ENCODE results near the gene MUC2. TPM values are rescaled to one million over a fixed set of nuclear protein-coding genes. Genes with fewer than 3 reads are reported as not detected.

Gene MUC2
- total RNA-seq, 4 donors from 2014 or later, result 0.08 TPM; not detected in 3

DNA sequence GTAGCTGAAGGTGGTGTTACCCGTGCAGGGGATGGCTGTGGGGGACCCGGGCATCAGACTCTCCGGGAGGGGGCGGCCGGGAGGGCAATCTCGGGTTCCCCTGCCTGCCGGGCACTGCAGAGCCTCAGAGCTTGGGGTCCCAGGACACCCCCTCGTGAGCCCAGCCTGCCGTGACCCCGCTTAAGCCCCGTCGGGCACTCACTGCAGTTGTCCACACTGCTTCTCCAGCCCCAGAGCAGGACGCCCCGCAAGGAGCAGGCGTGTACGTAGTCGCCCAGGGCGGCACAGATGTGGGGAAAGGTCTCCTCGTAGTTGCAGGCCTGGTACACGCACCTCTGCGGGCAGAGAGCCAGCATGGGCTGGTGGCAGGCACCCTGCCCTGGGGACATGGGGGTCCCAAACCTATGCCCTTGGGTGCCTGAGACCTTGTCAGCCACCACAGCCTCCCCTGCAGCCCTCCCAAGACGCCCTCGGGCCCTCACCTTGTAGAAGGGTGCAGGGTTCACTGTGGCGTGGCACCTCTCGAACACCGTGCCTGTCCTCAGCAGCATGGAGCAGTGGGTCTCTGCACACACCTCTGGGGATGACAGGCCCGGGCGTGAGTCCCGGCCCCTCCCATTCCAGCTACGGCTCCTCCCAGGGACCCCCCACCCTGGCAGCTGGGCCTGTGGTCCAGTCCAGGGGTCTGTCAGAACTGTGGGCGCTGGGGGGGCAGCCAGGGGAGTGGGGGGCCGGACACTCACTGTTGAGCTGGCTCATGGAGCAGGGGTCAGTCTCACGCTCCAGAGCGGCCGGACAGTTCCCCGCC is 47.0 kb upstream of the MUC2 start:
- H3K36me3 ChIP-seq, result peaks cover 0 to 8% of the 10 kb centered on the region in 2 donors
- peaks cover 6% of the 10 kb centered on the region for H3K27me3 ChIP-seq
- H3K9me3 ChIP-seq, result no peaks in the 10 kb centered on the region
- no peaks in the 10 kb centered on the region for H3K4me1 ChIP-seq
- no peak overlapping the region for H3K27ac ChIP-seq
- WGBS, 2 donors (ENCODE audit: low coverage in 1 of 2), result 40% methylated on average over 1 of the region's 36 CpGs; no CpG with 5 or more reads in 1 of the 2 donors
- H3K4me3 ChIP-seq, result no peak overlapping the region
- ATAC-seq, result no peak
- no peak for TF ChIP-seq EP300 (IDR thresholded peaks at IDR 0.05)
- TF ChIP-seq, protein P1, sequence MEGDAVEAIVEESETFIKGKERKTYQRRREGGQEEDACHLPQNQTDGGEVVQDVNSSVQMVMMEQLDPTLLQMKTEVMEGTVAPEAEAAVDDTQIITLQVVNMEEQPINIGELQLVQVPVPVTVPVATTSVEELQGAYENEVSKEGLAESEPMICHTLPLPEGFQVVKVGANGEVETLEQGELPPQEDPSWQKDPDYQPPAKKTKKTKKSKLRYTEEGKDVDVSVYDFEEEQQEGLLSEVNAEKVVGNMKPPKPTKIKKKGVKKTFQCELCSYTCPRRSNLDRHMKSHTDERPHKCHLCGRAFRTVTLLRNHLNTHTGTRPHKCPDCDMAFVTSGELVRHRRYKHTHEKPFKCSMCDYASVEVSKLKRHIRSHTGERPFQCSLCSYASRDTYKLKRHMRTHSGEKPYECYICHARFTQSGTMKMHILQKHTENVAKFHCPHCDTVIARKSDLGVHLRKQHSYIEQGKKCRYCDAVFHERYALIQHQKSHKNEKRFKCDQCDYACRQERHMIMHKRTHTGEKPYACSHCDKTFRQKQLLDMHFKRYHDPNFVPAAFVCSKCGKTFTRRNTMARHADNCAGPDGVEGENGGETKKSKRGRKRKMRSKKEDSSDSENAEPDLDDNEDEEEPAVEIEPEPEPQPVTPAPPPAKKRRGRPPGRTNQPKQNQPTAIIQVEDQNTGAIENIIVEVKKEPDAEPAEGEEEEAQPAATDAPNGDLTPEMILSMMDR (IDR thresholded peaks at IDR 0.05), result no peak
- no peak for TF ChIP-seq POLR2AphosphoS5 (IDR thresholded peaks at IDR 0.05)

DNA sequence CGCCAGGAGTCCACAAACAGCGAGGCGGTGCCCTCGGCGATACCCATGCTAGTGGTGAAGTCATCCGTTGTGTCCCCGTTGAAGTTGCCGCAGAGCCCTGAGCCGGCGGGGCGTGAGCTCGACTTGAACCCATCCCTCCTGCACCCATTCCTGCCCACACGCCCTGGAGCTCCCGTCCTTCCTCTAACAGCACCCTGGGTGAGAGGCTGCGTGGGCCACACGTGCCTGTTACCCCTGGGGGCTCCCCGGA is 46.5 kb upstream of the MUC2 start:
- H3K4me3 ChIP-seq, result no peak overlapping the region
- TF ChIP-seq, protein P1 (IDR thresholded peaks at IDR 0.05), result no peak
- TF ChIP-seq POLR2A (IDR thresholded peaks at IDR 0.05), result no peak
- no peak for ATAC-seq
- H3K27ac ChIP-seq, result no peak overlapping the region
- peaks cover 0 to 8% of the 10 kb centered on the region in 2 donors for H3K36me3 ChIP-seq
- no peaks in the 10 kb centered on the region for H3K4me1 ChIP-seq
- no peaks in the 10 kb centered on the region for H3K9me3 ChIP-seq
- no CpG with 5 or more reads among the region's 17 CpGs for WGBS, 2 donors (ENCODE audit: low coverage in 1 of 2)
- H3K27me3 ChIP-seq, result peaks cover 6% of the 10 kb centered on the region

DNA sequence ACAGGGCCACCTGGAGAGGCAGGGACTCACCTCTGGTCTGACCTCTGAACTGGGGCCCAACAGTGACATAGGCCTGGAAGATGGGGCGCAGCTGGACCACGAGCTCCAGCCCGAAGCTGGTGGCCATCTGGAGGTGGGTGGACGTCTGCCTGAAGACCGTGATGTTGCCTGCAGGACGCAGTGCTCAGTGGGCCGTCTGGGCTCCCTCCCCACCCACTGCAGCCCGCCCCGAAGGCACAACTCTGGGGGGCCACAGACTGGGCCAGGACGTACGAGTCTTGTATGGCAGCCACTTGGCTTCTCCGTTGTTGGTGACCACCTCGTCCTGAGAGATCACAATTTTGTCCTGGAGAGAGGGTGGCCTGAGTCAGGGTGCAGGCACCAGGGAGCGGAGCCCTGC is 46.1 kb upstream of the MUC2 start:
- no peak for TF ChIP-seq POLR2A (IDR thresholded peaks at IDR 0.05)
- TF ChIP-seq POLR2AphosphoS5 (IDR thresholded peaks at IDR 0.05), result no peak
- TF ChIP-seq, protein P1 (IDR thresholded peaks at IDR 0.05), result no peak
- no peak for TF ChIP-seq EP300 (IDR thresholded peaks at IDR 0.05)
- WGBS, 2 donors (ENCODE audit: low coverage in 1 of 2), result no CpG with 5 or more reads among the region's 14 CpGs
- Histone ChIP-seq H3K4me3 (no peak overlapping the region), H3K27ac (no peak overlapping the region), H3K4me1 (no peaks in the 10 kb centered on the region), H3K36me3 (peaks cover 0 to 8% of the 10 kb centered on the region in 2 donors), H3K27me3 (peaks cover 6% of the 10 kb centered on the region), H3K9me3 (no peaks in the 10 kb centered on the region)
- ATAC-seq, result no peak

DNA sequence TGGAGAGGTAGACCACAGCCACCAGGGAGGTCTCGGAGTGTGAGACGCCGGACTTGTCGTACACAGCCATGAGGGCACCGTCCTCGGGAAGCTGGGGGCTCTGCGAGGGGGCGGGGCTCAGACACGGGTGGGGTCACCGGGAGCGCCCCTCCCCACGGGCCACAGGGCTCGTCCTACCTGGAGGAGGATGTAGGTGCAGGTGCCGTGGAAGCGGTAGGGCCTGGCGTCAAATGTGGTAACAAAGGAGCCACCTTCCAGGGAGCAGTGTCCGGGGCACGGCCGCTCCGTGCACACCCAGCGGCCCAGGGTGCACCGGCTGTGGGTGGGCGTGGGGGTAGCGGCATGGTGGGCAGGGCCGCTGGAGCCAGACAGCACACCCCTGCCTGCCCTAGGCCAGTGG is 45.6 kb upstream of the MUC2 start:
- 76% methylated on average over 6 of the region's 25 CpGs; no CpG with 5 or more reads in 1 of the 2 donors for WGBS, 2 donors (ENCODE audit: low coverage in 1 of 2)

More for the DNA sequence above, 45.6 kb upstream of the MUC2 start:
- no peaks in the 10 kb centered on the region for H3K9me3 ChIP-seq
- H3K4me1 ChIP-seq, result no peaks in the 10 kb centered on the region
- no peak for TF ChIP-seq POLR2A (IDR thresholded peaks at IDR 0.05)
- TF ChIP-seq, protein P1 (IDR thresholded peaks at IDR 0.05), result no peak
- TF ChIP-seq POLR2AphosphoS5 (IDR thresholded peaks at IDR 0.05), result no peak
- no peak for TF ChIP-seq EP300 (IDR thresholded peaks at IDR 0.05)
- no peak overlapping the region for H3K4me3 ChIP-seq
- peaks cover 6% of the 10 kb centered on the region for H3K27me3 ChIP-seq
- peaks cover 0 to 6% of the 10 kb centered on the region in 2 donors for H3K36me3 ChIP-seq
- no peak overlapping the region for H3K27ac ChIP-seq
- ATAC-seq, result no peak
